GM18520 (cell line): ENCODE measurements around the gene COMMD3.

Source experiments
- ATAC-seq: cut with Tn5 transposase; IDR thresholded peaks from one replicate; pipeline ENCODE4 v1.9.1; 2021; ENCODE audit not compliant: unreplicated experiment

Gene COMMD3

DNA sequence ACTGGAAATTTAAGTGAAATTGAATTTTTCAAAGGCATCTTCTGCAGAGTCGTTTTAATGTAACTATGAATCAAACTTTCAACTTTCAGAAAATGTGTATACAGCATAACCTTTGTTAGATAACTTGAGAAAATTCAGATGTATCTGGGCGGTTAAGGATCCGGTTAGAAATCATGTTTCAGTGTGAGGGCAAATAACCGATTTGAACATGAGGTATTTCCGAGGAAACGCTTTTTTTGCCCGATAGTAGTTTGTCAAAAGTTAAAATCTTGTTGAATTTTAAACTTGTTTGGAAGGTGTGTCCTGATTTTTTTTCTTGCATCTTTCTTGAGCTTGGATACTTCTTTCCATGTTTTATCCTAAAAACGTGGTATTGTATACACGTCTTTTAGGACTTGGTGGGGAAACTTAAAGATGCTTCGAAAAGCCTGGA, 3.4 kb downstream of the COMMD3 start:
- ATAC-seq: no peak

DNA sequence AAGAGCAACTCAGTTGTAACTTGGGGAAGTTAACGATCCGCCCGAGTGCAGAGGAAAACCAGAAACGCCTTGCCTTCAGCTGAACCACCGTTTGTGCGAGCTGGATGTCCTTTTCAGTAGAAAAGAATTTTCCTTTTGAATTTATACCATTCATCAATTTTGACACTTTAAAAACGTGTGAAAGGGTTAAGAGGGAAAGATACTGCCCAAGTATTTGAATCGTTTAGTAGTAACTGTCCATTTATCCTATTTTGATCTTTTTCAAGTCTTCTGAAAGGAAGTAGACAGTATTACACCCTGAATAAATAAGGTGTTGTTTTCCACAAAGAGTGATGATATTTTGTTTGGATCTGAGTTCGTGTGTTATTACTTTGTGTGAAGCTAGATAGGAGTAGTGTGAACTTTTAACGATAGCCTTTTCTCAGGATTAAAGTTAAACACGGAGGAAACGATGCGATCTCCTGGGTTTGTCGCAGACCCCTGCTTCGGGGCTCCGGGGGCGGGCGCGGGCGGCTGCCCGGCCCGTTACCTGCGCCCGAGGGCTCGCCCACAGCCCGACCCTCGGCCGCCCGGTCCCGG, 3.9 kb downstream of the COMMD3 start:
- ATAC-seq: no peak

DNA sequence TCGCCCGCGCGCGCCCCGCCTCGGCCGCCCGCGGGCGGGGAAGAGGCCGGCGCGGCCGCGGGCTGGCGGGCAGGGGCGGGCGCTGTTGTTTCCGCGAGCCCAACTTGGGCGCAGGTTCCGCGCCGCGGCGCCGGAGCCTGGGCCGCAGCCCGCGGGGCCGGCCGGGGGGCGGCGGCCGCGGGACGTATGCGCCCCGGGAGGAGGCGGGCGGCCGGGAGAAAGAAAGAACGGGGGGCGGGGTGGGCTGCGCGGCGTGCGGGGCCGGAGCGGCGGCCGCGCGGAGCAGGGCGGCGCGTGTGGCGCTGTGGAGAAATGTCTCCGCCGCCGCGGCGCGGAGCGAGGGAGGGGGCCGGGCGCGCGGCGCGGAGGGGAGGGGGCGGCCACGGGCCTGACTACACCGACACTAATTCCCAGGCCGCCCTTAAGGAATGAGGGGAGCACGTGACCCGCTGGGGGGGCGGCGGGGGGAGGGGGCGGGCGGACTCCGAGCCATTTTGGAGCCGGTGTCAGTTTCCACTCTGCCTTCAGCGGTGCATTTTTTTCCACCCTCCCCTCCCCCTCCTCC, 4.5 kb downstream of the COMMD3 start, which contains the start of gene BMI1:
TSS of gene BMI1 (plus strand) at position 509 of the 565 bp plus-strand sequence. CDS start 5,351 bp downstream, outside the sequence.
- ATAC-seq: no peak

DNA sequence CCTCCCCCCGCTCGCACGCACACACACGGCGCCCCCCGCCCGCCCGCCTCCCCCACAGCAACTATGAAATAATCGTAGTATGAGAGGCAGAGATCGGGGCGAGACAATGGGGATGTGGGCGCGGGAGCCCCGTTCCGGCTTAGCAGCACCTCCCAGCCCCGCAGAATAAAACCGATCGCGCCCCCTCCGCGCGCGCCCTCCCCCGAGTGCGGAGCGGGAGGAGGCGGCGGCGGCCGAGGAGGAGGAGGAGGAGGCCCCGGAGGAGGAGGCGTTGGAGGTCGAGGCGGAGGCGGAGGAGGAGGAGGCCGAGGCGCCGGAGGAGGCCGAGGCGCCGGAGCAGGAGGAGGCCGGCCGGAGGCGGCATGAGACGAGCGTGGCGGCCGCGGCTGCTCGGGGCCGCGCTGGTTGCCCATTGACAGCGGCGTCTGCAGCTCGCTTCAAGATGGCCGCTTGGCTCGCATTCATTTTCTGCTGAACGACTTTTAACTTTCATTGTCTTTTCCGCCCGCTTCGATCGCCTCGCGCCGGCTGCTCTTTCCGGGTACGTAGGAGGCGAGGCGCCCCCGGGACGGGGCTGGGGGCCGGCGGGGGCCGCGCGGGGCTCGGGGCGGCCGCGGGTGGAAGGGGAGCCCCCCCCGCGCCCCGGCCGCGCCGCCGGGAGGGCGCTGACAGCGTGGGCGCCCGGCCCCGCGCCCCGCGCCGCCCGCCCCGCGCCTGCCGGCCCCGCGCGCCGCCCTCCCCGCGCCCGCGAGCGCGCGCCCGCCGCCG, 5.2 kb downstream of the COMMD3 start:
- ATAC-seq: no peak

DNA sequence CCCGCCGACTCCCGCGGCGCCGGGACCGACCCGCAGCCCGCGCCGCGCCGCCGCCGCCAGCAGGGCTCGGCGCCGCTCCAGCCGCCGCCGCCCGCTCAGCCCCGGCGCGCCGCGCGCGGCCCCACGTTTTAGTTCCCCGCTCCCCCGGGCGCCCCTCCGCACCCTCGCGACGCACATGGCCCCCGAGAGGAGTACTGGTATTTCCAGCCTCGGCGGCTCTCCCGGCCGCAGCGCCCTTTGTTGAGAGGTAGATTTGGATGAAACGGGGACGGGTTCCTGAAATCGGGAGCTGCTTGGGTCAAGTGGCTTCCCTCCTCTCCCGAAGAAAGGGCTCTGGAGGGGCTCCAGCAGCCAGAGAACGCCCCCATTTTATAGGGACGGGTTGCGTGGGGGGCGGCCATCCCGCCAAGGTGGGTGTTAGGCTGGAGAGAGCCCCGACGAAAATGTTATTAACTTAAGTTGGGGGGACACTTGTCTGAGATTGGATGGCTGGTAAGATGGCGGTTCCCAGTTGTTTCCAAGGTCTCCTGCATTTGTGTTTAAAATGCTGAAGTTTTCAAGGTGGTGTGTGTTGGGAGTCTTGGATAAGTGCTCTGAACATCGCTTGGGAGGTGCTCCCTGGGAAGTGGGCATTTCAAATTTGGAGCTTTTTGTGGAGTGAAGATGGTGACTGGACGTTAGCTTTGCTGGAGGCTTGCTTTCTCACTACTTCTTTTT, 5.9 kb downstream of the COMMD3 start:
- no peak for ATAC-seq

DNA sequence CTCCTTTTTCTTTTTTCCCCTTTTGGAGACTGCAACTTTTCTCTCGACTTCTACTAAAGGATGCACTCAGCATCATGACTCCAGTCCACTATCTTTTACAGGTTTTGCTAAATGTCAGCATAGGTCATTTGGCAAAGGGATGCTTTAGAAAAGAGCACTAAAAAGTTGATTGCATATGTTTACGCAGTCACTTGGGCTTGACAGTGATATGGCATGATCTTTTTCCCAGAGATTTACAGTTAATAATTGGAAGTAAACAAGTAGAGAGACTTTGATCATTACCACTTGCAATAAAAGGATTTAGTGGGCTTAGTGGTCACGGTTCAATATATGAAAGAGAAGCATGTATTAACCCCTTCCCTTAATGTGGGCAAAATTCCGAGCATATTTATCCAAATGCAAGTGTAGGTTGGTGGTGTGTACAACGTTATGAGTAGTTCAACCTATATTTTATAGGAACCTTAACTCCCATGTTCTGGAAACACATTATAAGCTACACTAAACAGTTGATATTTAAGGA, 6.5 kb downstream of the COMMD3 start:
- no peak for ATAC-seq

DNA sequence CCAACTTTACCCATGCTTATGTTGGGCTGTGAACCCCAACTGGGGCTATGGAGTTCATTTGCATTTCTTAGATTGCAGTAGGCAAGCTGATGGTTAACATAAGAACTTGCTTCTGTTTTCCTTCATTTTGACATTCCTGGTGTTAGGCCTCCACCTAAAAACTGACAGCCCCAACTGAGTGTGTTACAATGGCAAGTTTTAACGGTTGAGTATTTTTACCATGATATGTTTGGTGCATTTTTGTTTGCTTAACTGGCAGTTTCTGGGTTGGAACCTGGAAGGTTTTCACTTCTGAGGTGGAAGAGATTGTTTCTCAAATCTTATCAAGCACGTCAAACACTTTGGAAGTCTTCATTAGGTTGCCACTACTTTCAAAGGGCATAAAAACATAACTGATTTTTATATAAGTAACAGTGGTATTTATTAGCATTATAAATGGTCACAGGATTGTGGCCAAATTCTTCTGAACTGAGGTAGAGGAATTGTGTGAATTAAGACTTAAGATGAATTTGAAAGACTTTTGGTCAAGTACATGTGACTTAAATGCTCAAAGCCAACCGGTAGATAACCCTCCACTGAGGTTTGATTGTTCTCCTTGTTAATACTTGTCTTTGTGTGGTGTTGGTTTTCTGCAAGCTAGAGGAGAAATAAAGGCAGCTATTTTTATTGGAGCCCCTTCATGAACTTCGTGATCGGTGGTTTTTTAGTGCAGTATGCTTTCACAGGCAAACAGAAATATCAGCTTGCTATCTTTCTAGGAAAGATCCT, 7.5 kb downstream of the COMMD3 start:
- no peak for ATAC-seq

DNA sequence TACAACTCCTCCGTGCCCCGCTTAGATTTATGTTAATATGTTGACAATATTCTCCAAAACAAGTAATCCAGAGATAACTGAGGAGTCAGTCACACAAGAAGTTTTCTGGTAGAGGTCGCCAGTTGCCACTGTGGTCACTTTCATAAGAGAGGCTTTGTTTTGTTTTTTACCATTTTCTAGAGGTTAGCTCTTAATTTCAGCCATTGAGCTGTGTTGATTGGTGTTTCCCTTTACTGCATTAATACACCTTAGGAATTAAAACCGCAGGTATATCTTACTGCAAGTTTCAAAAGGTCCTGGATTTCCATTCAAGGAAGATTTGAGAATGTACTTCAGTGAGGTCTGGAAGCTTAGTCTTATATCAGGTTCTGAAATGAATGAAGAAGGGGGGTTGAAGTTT, 8.2 kb downstream of the COMMD3 start:
- no peak for ATAC-seq

DNA sequence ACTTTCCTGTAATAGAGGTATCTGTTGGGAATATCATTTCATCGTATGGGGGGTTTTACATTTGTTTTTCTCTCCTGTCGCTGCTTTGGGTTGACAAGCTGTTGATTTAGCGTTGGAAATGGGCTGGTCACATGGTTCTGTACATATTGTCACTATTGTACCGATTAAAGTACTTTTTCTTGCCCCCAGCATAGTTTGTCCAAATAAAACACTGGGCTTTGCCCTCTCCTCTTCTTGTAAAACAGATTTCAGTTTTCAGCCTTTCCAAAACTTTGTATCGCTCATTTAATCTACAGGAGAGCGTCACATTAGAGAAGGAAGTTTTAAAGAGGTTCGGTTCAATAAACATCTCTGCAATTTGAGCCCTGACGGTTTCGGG, 8.7 kb downstream of the COMMD3 start:
- no peak for ATAC-seq

DNA sequence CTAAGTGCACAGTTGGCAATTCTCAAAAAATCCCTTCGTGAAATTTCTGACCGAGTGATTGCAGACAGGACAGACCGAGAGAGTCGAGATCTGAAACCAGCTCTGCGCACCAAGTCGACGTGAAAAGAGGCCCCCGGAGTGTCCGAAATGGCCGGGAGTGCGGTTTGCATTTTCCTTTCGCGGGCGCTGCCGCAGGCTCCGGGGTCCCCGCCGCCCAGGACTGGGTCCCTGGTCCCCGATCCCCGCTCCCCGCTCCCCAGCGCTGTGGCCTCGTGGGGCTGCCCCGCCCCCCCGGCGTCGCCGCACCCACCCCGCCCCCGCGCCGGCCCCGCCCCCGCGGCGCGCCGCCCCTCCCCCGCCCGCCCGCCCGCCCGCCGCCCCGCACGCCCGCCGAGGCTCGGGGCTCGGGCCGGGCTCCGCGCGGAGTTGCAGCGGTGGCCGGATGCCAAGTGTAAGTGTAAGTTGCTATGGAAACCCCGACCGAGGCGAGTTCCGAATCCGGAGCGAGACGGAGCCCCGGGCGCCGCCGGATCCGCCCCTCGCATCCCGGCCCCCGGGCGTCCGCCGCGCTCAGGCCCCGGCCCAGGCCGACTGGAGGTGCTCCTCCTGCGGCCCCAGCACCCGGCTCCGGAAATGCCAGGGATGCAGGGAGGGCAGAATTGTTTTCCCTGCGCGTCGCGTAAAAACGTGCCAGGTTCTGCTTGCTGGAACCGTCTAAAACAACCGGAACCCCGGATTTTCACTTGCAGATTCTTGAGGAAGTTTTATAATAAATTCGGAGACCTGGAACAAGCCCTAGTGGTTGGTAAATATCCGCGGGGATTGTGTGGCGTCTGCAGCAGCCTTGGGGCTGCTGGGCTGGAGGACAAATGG, 9.3 kb downstream of the COMMD3 start:
- ATAC-seq: no peak

DNA sequence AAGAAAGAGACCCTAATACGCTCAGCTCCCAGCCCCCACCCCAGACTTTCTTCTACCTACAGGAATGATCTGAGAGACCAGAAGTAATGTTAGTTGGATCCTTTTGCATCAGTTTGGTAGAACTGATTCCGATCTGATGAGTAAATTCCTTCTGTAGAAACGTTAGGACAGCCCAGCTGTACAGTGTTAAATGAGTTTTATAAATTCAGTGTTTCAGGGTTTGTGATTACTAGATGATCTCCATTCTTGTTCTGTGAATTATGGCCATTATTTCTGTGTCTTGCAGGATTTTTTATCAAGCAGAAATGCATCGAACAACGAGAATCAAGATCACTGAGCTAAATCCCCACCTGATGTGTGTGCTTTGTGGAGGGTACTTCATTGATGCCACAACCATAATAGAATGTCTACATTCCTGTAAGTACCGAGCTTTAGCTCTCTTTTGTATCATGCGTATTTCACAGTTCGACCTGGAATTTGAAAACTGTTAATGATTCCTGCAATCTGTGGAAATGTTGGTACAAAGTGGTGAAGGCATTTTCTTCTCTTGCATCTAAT, 10.0 kb downstream of the COMMD3 start:
- no peak for ATAC-seq

DNA sequence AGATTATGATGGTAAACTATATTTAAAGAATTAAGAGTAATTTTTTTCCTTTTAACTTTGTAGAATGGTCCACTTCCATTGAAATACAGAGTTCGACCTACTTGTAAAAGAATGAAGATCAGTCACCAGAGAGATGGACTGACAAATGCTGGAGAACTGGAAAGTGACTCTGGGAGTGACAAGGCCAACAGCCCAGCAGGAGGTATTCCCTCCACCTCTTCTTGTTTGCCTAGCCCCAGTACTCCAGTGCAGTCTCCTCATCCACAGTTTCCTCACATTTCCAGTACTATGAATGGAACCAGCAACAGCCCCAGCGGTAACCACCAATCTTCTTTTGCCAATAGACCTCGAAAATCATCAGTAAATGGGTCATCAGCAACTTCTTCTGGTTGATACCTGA, 13.0 kb downstream of the COMMD3 start:
- no peak for ATAC-seq

DNA sequence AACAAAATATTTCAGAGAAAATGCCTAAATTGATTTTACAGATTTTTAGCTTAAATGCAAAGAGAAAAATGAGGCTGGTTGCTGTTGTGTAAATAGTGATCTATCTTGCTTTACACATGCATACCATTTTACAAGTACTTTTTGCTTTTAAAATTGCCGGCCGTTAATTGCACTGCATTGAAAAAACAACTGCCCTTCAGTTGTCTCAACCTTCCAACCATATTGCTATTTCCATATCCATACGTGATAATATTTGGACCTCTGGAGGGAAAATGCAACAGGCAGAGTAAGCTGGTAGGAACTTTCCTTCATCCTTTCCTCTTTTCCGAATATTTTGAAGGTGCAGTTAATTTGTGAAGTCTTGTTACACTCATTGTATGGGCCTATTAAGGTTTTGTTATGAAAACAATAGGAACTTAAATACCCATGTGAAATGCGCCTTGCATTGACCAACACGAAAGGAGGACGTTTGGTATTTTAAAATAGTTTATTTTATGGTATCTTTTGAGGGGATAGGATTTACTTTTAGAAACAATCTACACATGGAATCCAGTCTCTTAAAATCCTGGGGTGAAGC, 16.0 kb downstream of the COMMD3 start:
- no peak for ATAC-seq

DNA sequence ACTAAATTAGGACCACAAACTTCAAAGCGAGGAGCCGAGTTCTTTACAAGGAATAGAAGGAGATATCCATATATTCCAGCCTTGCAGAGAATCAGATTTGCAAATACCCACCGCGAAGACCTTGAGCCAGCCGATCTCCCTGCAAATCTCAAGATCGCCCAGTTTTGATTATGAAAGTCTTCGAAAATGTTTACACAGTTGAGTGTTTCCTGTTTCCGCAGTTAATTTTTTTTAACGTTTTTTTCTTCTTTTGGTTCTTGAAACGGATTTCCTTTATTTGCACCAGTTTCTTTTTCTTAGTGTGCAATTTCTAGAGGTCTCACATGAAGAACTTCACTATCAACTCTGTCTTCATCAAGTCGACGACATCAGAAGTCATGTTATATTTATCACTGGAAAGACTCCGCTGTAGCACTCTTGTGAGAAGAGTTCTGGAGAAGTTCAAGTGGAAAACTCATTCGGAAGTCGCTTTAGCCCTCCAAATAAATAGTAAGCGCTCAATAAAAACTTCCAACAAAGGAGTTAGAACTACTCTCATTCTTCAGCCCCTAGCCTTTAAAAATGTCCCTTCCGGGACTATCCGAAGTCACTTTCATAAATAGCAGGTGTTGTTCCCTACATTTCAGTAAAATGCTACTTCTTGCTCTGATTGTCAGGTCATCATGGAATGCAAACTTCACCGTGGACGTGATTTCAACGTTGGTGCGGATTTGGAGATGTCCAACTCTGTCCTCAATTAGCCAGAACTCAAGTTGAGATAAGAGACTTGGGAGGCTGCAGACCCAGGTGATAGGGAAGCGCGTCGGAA, 17.2 kb downstream of the COMMD3 start:
- ATAC-seq: no peak

DNA sequence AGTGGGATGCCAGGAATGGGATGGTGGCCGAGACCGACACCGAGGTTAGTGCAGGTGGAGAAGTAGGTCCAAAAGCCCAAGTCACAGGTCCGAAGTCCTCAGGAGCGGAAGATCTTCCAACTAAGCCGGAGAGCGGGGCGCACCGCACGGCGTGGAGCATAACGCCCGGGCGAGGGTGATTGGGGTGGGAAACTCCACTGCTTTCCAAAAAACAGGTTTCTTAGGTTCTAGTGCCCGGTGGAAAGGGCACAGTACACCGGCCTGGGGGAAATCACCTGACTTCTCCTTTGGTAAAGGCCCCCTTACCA, 17.7 kb downstream of the COMMD3 start:
- no peak for ATAC-seq

DNA sequence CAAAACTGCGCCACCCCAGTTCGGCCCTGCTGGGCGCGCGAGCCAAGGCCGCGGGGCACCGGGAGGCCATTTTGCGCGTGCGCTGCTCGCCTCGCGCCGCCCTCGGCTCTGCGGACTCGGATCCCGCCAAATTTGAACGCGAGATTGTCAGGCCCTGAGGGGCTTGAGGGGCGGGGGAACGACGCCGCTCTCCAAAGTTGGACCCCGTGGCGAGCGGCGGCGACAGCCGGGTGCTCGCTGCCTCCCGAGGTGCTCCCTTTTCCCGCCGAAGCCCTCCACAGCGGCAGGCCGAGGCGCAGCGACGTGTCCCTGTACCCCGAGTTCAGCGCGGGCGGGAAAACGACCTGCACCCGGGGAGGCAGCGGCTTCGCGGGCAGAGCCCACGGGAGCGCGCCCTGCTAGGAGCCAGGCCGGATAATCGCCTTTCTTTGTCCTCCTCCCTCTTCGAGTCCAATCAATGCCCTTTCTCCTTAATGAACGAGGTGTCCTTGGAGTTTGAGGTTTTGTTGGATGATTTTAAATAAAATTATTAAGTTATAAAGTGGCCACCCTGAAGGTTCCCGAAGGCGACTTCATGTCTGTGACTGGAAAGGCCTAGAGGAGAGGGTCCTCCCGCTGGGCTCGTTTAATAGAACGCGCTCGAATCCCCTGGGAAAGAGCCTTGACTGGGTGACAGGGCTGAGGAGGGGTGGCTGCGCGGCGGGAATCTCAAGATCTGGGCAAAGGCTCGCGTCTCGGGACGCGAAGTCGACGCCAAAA, 18.4 kb downstream of the COMMD3 start:
- no peak for ATAC-seq

DNA sequence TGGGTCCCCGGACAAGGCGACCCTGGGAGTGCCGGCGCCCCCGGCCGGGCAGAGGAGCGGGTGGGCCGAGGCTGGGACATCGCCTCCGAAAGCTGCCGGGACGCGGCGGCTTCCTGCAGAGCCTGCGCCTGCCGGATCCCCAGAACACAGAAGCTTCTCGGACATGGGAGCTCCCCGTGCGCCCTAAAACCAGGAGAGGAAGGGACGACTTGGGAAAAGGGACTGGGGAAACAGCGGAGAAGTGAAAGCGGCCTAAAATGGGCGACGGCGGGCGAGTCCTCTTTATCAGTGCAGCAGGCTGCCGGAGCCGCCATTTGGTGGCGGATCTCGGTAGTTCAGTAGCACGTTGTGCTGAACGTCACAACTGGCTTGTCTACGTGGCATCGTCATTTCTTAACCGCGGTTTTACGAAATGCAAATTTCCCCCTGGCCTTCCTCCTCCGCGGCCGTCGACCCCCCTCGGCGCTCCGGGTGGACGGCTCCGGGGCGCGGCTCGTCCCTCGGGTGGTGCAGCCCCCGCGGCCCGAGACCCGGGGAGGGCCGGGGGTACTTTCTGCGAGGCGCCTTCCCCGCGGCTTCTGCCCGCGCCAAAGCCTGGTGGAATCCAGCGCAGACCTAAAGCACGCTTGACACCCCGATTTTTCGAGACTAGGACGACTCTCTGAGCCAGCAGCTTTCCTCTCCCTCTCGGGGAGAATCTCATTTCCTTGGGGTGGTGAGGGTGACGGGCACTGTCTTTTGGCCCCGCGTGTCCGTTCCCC, 19.2 kb downstream of the COMMD3 start:
- ATAC-seq: peak; percentile 47
